Gastrocnemius medialis (tissue), 4 donors: ENCODE data around the gene PKLR.
"Not testable (repeated sequence)": the region's sequence is repeated elsewhere in the genome, so short reads cannot be mapped to it uniquely, and the experiment has no call there.

Source experiments
- CTCF ChIP-seq, 5 experiments: fragments of 450-650 bp in 3 of 5; fragments of 200-600 bp in 2 of 5; sonication (generic) in 2 of 5; IDR thresholded peaks in 4 of 5; conservative IDR thresholded peaks in 1 of 5; 1 replicate in 4 of 5; 2 replicates in 1 of 5; pipeline ENCODE4 v1.5.1; 2016 to 2019; ENCODE audit warnings: antibody characterized with exemption in 5 of 5, mild to moderate bottlenecking in 3 of 5, moderate library complexity in 3 of 5
- POLR2A ChIP-seq, 2 donors: fragments of 450-650 bp; IDR thresholded peaks; one replicate each; pipeline ENCODE4 v1.6.1; 2017; ENCODE audit warnings: antibody characterized with exemption in 2 of 2, mild to moderate bottlenecking in 2 of 2, moderate library complexity in 2 of 2

GRCh38 chr1:155328856-155329255 is 27.6 kb upstream of the PKLR start:
- not testable (repeated sequence) for TF ChIP-seq CTCF (IDR thresholded peaks at IDR 0.05 in 4 of 5, conservative IDR thresholded peaks at IDR 0.05 in 1 of 5); POLR2A (IDR thresholded peaks at IDR 0.05)
